LNCaP clone FGC (cell line): ENCODE measurements around the gene CDA.
"Not testable (repeated sequence)": the region's sequence is repeated elsewhere in the genome, so short reads cannot be mapped to it uniquely, and the experiment has no call there.

Experiments used
- DNase-seq: peaks from one replicate; pipeline ENCODE4 v3.0.0-alpha.2; 2011; ENCODE audit warnings: low read depth
- H3K4me3 ChIP-seq: 2 replicates; pipeline ENCODE4 v1.5.1; 2011; ENCODE audit warnings: mild to moderate bottlenecking, low read depth, low read length, control low read depth
- CTCF ChIP-seq: IDR thresholded peaks from 2 replicates; pipeline ENCODE4 v1.5.1; 2012; ENCODE audit warnings: mild to moderate bottlenecking; ENCODE audit not compliant: control insufficient read depth, insufficient read depth; ENCODE audit errors: extremely low read depth

CDA gene

GRCh38 chr1:20604678-20605077 is 15.8 kb downstream of the CDA start:
- no peak for TF ChIP-seq CTCF
- H3K4me3 ChIP-seq, result no peak overlapping the region
- DNase-seq, result no peak

- not testable (repeated sequence) for H3K4me3 ChIP-seq, DNase-seq
Observed at GRCh38 chr1:20606801-20607570, 18.1 kb downstream of the CDA start.

- DNase-seq, result no peak
- TF ChIP-seq CTCF, result no peak
- no peak overlapping the region for H3K4me3 ChIP-seq
Observed at GRCh38 chr1:20609541-20609940, 20.6 kb downstream of the CDA start.

- H3K4me3 ChIP-seq, result no peak overlapping the region
- no peak for TF ChIP-seq CTCF
- DNase-seq, result no peak
Observed at GRCh38 chr1:20610970-20611369, 22.1 kb downstream of the CDA start.

- TF ChIP-seq CTCF, result no peak
- no peak for DNase-seq
- H3K4me3 ChIP-seq, result no peak overlapping the region
Observed at GRCh38 chr1:20611652-20612051, 22.8 kb downstream of the CDA start.

- no peak for TF ChIP-seq CTCF
- H3K4me3 ChIP-seq, result no peak overlapping the region
- no peak for DNase-seq
Observed at GRCh38 chr1:20612221-20612746, 23.4 kb downstream of the CDA start.

GRCh38 chr1:20614131-20614579 is 25.3 kb downstream of the CDA start:
- TF ChIP-seq CTCF, result no peak
- H3K4me3 ChIP-seq, result no peak overlapping the region
- DNase-seq, result no peak
